GM19193 (cell line): Measurements from ENCODE around the gene GPRC6A.

ENCODE experiments used
- POLR2A ChIP-seq: IDR thresholded peaks from 4 replicates; pipeline ENCODE4 v1.6.1; 2011; ENCODE audit not compliant: insufficient read depth, insufficient read length; ENCODE audit errors: extremely low read depth

GPRC6A gene

DNA sequence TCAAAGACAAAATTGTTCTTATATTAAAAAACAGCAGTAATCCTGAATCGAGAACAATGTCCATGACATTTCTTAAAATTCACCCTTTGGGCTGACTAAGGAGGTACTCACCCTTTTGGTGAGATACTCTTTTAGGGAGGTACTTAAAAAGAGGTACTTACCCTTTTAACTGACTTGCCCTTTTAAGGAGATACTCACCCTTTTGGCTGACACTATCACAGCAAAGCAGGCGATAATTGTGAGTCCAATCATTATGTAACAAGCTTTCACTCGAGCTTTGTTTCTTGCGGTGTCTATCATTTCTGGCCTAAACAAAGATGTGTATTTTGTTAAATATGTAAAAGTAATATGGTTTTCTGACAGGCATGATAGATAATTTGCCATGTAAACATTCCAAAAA is 67.1 kb downstream of the GPRC6A start:
- TF ChIP-seq POLR2A = no peak

GRCh38 chr6:116745176-116745575 is 83.7 kb downstream of the GPRC6A start:
- no peak for TF ChIP-seq POLR2A
